ENCODE results near the gene KIFC3.
A peak's percentile ranks its signal among the peaks of the same experiment; 100 is the strongest.

The KIFC3 gene

GRCh38 chr16:57817680-57818079 lies 15.4 kb upstream of the KIFC3 start:
- Histone ChIP-seq H3K27me3 (replicated peaks; ENCODE audit: insufficient read depth, low read length) (no peaks in the 10 kb centered on the region), H3F3A (ENCODE audit: insufficient read depth, low read length) (peaks cover 21% of the 10 kb centered on the region), H3K36me3 (replicated peaks; ENCODE audit: insufficient read depth, low read length) (no peaks in the 10 kb centered on the region), H2AFZ (ENCODE audit: low read length) (no peak overlapping the region), H3K27ac (ENCODE audit: low read length) (no peak overlapping the region), H3K79me2 (ENCODE audit: low read length) (no peaks in the 10 kb centered on the region), H3K9ac (ENCODE audit: low read length) (no peak overlapping the region), H3K9me3 (replicated peaks; ENCODE audit: insufficient read depth, low read length) (no peaks in the 10 kb centered on the region), H3K9me2 (replicated peaks; ENCODE audit: insufficient read depth, low read length) (no peaks in the 10 kb centered on the region), H3K4me3 (ENCODE audit: low read length) (no peak overlapping the region), H4K20me1 (ENCODE audit: insufficient read depth, low read length) (no peaks in the 10 kb centered on the region), H3K4me2 (ENCODE audit: low read depth, low read length) (no peak overlapping the region), H3K4me1 (ENCODE audit: low read length) (peaks cover 22% of the 10 kb centered on the region)
- no peak for TF ChIP-seq EZH2 (optimal IDR thresholded peaks at IDR 0.05; ENCODE audit: low read depth, low read length)
- TF ChIP-seq EZH2phosphoT487 (IDR thresholded peaks at IDR 0.05; ENCODE audit: low read length) = no peak
- TF ChIP-seq, protein P1, sequence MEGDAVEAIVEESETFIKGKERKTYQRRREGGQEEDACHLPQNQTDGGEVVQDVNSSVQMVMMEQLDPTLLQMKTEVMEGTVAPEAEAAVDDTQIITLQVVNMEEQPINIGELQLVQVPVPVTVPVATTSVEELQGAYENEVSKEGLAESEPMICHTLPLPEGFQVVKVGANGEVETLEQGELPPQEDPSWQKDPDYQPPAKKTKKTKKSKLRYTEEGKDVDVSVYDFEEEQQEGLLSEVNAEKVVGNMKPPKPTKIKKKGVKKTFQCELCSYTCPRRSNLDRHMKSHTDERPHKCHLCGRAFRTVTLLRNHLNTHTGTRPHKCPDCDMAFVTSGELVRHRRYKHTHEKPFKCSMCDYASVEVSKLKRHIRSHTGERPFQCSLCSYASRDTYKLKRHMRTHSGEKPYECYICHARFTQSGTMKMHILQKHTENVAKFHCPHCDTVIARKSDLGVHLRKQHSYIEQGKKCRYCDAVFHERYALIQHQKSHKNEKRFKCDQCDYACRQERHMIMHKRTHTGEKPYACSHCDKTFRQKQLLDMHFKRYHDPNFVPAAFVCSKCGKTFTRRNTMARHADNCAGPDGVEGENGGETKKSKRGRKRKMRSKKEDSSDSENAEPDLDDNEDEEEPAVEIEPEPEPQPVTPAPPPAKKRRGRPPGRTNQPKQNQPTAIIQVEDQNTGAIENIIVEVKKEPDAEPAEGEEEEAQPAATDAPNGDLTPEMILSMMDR (IDR thresholded peaks at IDR 0.05; ENCODE audit: low read length) = no peak
- DNase-seq = no peak

DNA sequence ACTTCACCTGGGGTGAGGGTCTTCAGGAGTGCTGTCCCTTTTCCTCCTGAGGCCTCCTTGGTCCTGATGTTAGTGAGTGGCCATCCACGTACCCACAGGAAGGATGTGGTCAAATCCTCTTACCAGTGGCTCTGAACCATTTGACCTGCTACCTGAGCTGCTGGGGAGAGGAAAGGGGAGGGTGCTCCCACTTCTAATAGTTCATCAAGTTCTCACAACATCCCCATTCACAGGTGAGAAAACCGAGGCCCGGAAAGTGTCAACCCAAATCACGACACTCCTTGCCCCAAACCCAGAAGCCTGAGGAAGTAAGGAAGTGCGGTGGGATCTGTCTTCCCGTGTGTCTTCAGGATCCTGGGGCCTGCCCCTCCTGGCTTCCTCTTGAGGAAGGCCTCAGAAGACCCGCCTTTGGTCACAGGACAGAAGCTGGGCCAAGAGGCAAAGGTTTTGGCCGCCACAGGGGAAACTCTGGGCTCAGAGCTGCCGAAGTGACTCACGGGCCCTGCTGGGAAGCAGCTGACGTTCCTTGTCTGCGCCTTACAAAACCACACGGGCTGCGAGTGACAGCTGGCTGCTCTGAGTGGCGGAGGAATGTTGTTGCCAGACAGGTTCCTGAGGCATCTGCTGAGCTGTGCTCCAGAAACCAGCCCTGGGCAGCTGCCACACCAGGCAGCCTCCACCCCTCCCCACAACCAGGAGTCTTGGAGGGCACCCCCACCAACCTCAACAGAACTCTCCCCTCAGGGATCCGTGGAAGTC lies 13.9 kb upstream of the KIFC3 start:
- peaks cover 28% of the 10 kb centered on the region for H3K4me1 ChIP-seq (ENCODE audit: low read length)
- peak overlapping the region; percentile 47 for H2AFZ ChIP-seq (ENCODE audit: low read length)
- peak overlapping the region; percentile 64 for H3K9ac ChIP-seq (ENCODE audit: low read length)

DNA sequence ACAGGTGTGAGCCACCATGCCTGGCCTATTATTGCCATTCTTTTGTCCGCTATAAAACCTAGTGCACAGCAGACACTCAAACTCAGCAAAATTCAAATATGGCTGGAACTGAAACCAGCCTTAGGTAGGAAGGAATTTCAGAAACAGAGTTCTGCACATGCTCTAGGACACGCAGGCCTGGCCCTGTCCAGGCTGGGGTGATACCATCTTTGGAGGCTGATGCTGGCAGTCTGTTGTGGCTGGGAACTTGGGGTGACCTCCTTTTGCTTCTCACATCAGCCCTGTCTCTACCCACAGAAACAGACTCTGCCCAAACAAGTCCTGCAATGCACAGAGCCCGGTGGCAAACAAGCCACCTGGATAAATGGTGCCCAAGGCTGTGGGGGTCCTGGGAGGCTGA lies 12.6 kb upstream of the KIFC3 start:
- Histone ChIP-seq H2AFZ (ENCODE audit: low read length) (no peak overlapping the region), H3K27ac (ENCODE audit: low read length) (peak overlapping the region; percentile 91; the same call in 1 of the 2 replicates), H3K4me2 (ENCODE audit: low read depth, low read length) (no peak overlapping the region), H3K79me2 (ENCODE audit: low read length) (no peaks in the 10 kb centered on the region), H3K9me3 (replicated peaks; ENCODE audit: insufficient read depth, low read length) (no peaks in the 10 kb centered on the region), H3F3A (ENCODE audit: insufficient read depth, low read length) (peaks cover 31% of the 10 kb centered on the region), H3K9ac (ENCODE audit: low read length) (no peak overlapping the region), H3K4me1 (ENCODE audit: low read length) (peaks cover 38% of the 10 kb centered on the region), H3K36me3 (replicated peaks; ENCODE audit: insufficient read depth, low read length) (no peaks in the 10 kb centered on the region), H4K20me1 (ENCODE audit: insufficient read depth, low read length) (no peaks in the 10 kb centered on the region), H3K4me3 (ENCODE audit: low read length) (no peak overlapping the region), H3K9me2 (replicated peaks; ENCODE audit: insufficient read depth, low read length) (no peaks in the 10 kb centered on the region), H3K27me3 (replicated peaks; ENCODE audit: insufficient read depth, low read length) (no peaks in the 10 kb centered on the region)
- TF ChIP-seq EZH2 (optimal IDR thresholded peaks at IDR 0.05; ENCODE audit: low read depth, low read length) (no peak), EZH2phosphoT487 (IDR thresholded peaks at IDR 0.05; ENCODE audit: low read length) (no peak)
- TF ChIP-seq, protein P1 (IDR thresholded peaks at IDR 0.05; ENCODE audit: low read length) = no peak
- peak; percentile 15 for DNase-seq

More for the DNA sequence above, 13.9 kb upstream of the KIFC3 start:
- TF ChIP-seq EZH2phosphoT487 (IDR thresholded peaks at IDR 0.05; ENCODE audit: low read length) (no peak), EZH2 (optimal IDR thresholded peaks at IDR 0.05; ENCODE audit: low read depth, low read length) (no peak)
- TF ChIP-seq, protein P1 (IDR thresholded peaks at IDR 0.05; ENCODE audit: low read length) = no peak
- H3K9me2 ChIP-seq (replicated peaks; ENCODE audit: insufficient read depth, low read length) = no peaks in the 10 kb centered on the region
- H3K4me2 ChIP-seq (ENCODE audit: low read depth, low read length) = peak overlapping the region; percentile 68
- peak overlapping the region; percentile 91 for H3K27ac ChIP-seq (ENCODE audit: low read length)
- H3K36me3 ChIP-seq (replicated peaks; ENCODE audit: insufficient read depth, low read length) = no peaks in the 10 kb centered on the region
- peak; percentile 92 for DNase-seq
- no peaks in the 10 kb centered on the region for H3K79me2 ChIP-seq (ENCODE audit: low read length)
- H3F3A ChIP-seq (ENCODE audit: insufficient read depth, low read length) = peaks cover 21% of the 10 kb centered on the region
- no peaks in the 10 kb centered on the region for H3K27me3 ChIP-seq (replicated peaks; ENCODE audit: insufficient read depth, low read length)
- peak overlapping the region; percentile 13; the same call in 1 of the 2 replicates for H3K4me3 ChIP-seq (ENCODE audit: low read length)
- no peaks in the 10 kb centered on the region for H4K20me1 ChIP-seq (ENCODE audit: insufficient read depth, low read length)
- H3K9me3 ChIP-seq (replicated peaks; ENCODE audit: insufficient read depth, low read length) = no peaks in the 10 kb centered on the region
